PFSK-1 (cell line): ENCODE data around the gene ZNF669.

Experiments
- FOXP2 ChIP-seq: optimal IDR thresholded peaks from 2 replicates; pipeline ENCODE3; 2011; ENCODE audit warnings: borderline replicate concordance, control low read depth, inconsistent platforms; ENCODE audit not compliant: insufficient read depth; ENCODE audit errors: extremely low read length, extremely low read depth
- POLR2AphosphoS5 ChIP-seq: IDR thresholded peaks from 2 replicates; pipeline ENCODE4 v1.6.1; 2012; ENCODE audit warnings: low read depth, mild to moderate bottlenecking, control low read depth, low read length, moderate library complexity
- REST ChIP-seq, 2 experiments: IDR thresholded peaks; 2 replicates each; pipeline versions ENCODE4 v1.6.1 to v1.8.0; 2011 to 2012; ENCODE audit warnings: low read depth in 2 of 2, low read length in 2 of 2, control low read depth in 1 of 2, inconsistent platforms in 1 of 2, mild to moderate bottlenecking in 1 of 2, moderate library complexity in 1 of 2; ENCODE audit not compliant: insufficient read depth in 1 of 2
- SIN3A ChIP-seq: IDR thresholded peaks from 2 replicates; pipeline ENCODE4 v1.6.1; 2012; ENCODE audit warnings: mild to moderate bottlenecking, low read length, moderate library complexity, borderline replicate concordance; ENCODE audit not compliant: insufficient read depth
- TAF1 ChIP-seq: IDR thresholded peaks from 2 replicates; pipeline ENCODE4 v1.6.1; 2012; ENCODE audit warnings: low read length, control low read depth, borderline replicate concordance; ENCODE audit not compliant: insufficient read depth

The ZNF669 gene

GRCh38 chr1:247121382-247121781, 17.2 kb upstream of the ZNF669 start:
- TF ChIP-seq REST (IDR thresholded peaks at IDR 0.05; ENCODE audit: insufficient read depth in 1 of 2, low read depth in 2 of 2, low read length in 2 of 2) (no peak), SIN3A (no peak), TAF1 (no peak), POLR2AphosphoS5 (no peak), FOXP2 (no peak)

GRCh38 chr1:247119600-247120407, 15.6 kb upstream of the ZNF669 start:
- TF ChIP-seq POLR2AphosphoS5 (no peak), FOXP2 (no peak), TAF1 (no peak), REST (IDR thresholded peaks at IDR 0.05; ENCODE audit: insufficient read depth in 1 of 2, low read depth in 2 of 2, low read length in 2 of 2) (no peak), SIN3A (no peak)

- no peak for TF ChIP-seq FOXP2
- TF ChIP-seq REST (IDR thresholded peaks at IDR 0.05; ENCODE audit: insufficient read depth in 1 of 2, low read depth in 2 of 2, low read length in 2 of 2): no peak
- TF ChIP-seq SIN3A: no peak
- TF ChIP-seq TAF1: no peak
Measured at GRCh38 chr1:247118946-247119446, 14.8 kb upstream of the ZNF669 start.

- TF ChIP-seq TAF1 (no peak), REST (IDR thresholded peaks at IDR 0.05; ENCODE audit: insufficient read depth in 1 of 2, low read depth in 2 of 2, low read length in 2 of 2) (no peak), POLR2AphosphoS5 (no peak), FOXP2 (no peak), SIN3A (no peak)
Measured at GRCh38 chr1:247115545-247115944, 11.4 kb upstream of the ZNF669 start.
